GM19467 (cell line): ENCODE results near the gene NKTR.

Experiments
- ATAC-seq: cut with Tn5 transposase; IDR thresholded peaks from one replicate; pipeline ENCODE4 v1.9.1; 2021; ENCODE audit warnings: mild to moderate bottlenecking, moderate library complexity; ENCODE audit not compliant: unreplicated experiment

NKTR gene

GRCh38 chr3:42661593-42662022, 61.1 kb downstream of the NKTR start:
- ATAC-seq: no peak

- ATAC-seq: no peak
Measured at GRCh38 chr3:42662037-42662812, 61.7 kb downstream of the NKTR start.

- ATAC-seq: no peak
Measured at GRCh38 chr3:42662813-42663535, 62.5 kb downstream of the NKTR start.

- no peak for ATAC-seq
Measured at GRCh38 chr3:42663581-42664437, 63.3 kb downstream of the NKTR start.

GRCh38 chr3:42664438-42664803, 63.9 kb downstream of the NKTR start:
- ATAC-seq: no peak

GRCh38 chr3:42665050-42665878, 64.8 kb downstream of the NKTR start:
- ATAC-seq: no peak

- no peak for ATAC-seq
Measured at GRCh38 chr3:42666022-42666421, 65.5 kb downstream of the NKTR start.

GRCh38 chr3:42666577-42666998, 66.1 kb downstream of the NKTR start:
- no peak for ATAC-seq

- ATAC-seq: no peak
Measured at GRCh38 chr3:42667096-42667522, 66.6 kb downstream of the NKTR start.

GRCh38 chr3:42667523-42668412, 67.3 kb downstream of the NKTR start:
- ATAC-seq: no peak

GRCh38 chr3:42668413-42668760, 67.9 kb downstream of the NKTR start:
- ATAC-seq: no peak

- no peak for ATAC-seq
Measured at GRCh38 chr3:42668793-42669217, 68.3 kb downstream of the NKTR start.

- ATAC-seq: no peak
Measured at GRCh38 chr3:42670051-42670576, 69.6 kb downstream of the NKTR start.

- no peak for ATAC-seq
Measured at GRCh38 chr3:42670670-42671069, 70.2 kb downstream of the NKTR start.

- ATAC-seq: no peak
Measured at GRCh38 chr3:42672515-42672914, 72.0 kb downstream of the NKTR start.

GRCh38 chr3:42673082-42673481, 72.6 kb downstream of the NKTR start:
- ATAC-seq: no peak

- no peak for ATAC-seq
Measured at GRCh38 chr3:42674146-42674545, 73.7 kb downstream of the NKTR start.

- no peak for ATAC-seq
Measured at GRCh38 chr3:42675909-42676308, 75.4 kb downstream of the NKTR start.

GRCh38 chr3:42678447-42678846, 78.0 kb downstream of the NKTR start:
- no peak for ATAC-seq
